Caco-2 (cell line): Measurements from ENCODE around the gene TM9SF4. TPM values are rescaled to one million over a fixed set of nuclear protein-coding genes. Genes with fewer than 3 reads are reported as not detected.

ENCODE experiments used
- BruUV-seq: library from RNA; stranded (reverse); fragments of 400-500 nt; replicated peaks from 2 replicates; lab custom pipeline; 2021; lab: Mats Ljungman, UMichigan
- CTCF ChIA-PET: fragments of 300-600 bp; sonication (Branson Sonifier 250); formaldehyde crosslinking; loops from one replicate; lab custom pipeline; 2022; ENCODE audit warnings: antibody characterized with exemption; lab: Charles Lee
- POLR2A ChIA-PET: fragments of 300-600 bp; sonication (Branson Sonifier 250); formaldehyde crosslinking; loops from one replicate; lab custom pipeline; 2022; ENCODE audit warnings: antibody characterized with exemption; lab: Charles Lee
- DNase-seq, 2 experiments: peaks; one replicate each; pipeline versions ENCODE4 v3.0.0 to v3.0.0-alpha.2; 2020 to 2022
- H3K27me3 ChIP-seq: replicated peaks from 2 replicates; pipeline ENCODE4 v1.6.0; 2011; ENCODE audit warnings: low read length; ENCODE audit not compliant: control insufficient read depth, insufficient read depth
- H3K36me3 ChIP-seq: 2 replicates; pipeline ENCODE4 v1.5.1; 2011; ENCODE audit warnings: low read length; ENCODE audit not compliant: control insufficient read depth, insufficient read depth
- H3K4me1 ChIP-seq: fragments of 250-450 bp; sonication (Bioruptor Pico); 2 replicates; pipeline ENCODE4 v1.5.1; 2020; ENCODE audit warnings: mild to moderate bottlenecking
- H3K4me3 ChIP-seq: 2 replicates; pipeline ENCODE4 v1.5.1; 2011; ENCODE audit warnings: low read depth, mild to moderate bottlenecking, control low read depth, low read length
- H3K9me3 ChIP-seq: fragments of 250-450 bp; sonication (Bioruptor Pico); 2 replicates; pipeline ENCODE4 v1.5.1; 2020; ENCODE audit warnings: mild to moderate bottlenecking, moderate library complexity
- H3K27ac Mint-ChIP-seq: one replicate; pipeline ENCODE4 v1.8.0; 2022; ENCODE audit warnings: mixed read lengths; ENCODE audit not compliant: unreplicated experiment
- H3K27me3 Mint-ChIP-seq: one replicate; pipeline ENCODE4 v1.8.0; 2022; ENCODE audit warnings: mixed read lengths; ENCODE audit not compliant: insufficient read depth, unreplicated experiment
- H3K36me3 Mint-ChIP-seq: one replicate; pipeline ENCODE4 v1.8.0; 2022; ENCODE audit warnings: mild to moderate bottlenecking, mixed read lengths; ENCODE audit not compliant: insufficient read depth, unreplicated experiment
- H3K4me1 Mint-ChIP-seq: one replicate; pipeline ENCODE4 v1.8.0; 2022; ENCODE audit warnings: low read depth, mixed read lengths; ENCODE audit not compliant: unreplicated experiment
- H3K4me3 Mint-ChIP-seq: one replicate; pipeline ENCODE4 v1.8.0; 2022; ENCODE audit warnings: mild to moderate bottlenecking, moderate library complexity, mixed read lengths; ENCODE audit not compliant: unreplicated experiment
- H3K9me3 Mint-ChIP-seq: one replicate; pipeline ENCODE4 v1.8.0; 2022; ENCODE audit warnings: mixed read lengths; ENCODE audit not compliant: unreplicated experiment
- intact Hi-C: fragments of 100-400 bp; cut with micrococcal nuclease; formaldehyde crosslinking; loops from one replicate; pipeline ENCODE4 v1.10.0; 2022; ENCODE audit not compliant: unreplicated experiment
- total RNA-seq: library from RNA; stranded (reverse); gene quantifications from 2 replicates; pipeline ENCODE4 v1.2.3, GENCODE V29; 2022
- TF ChIP-seq, protein P1 (sequence below), 2 experiments: fragments of 200-600 bp in 1 of 2; IDR thresholded peaks; 1 replicate in 1 of 2; 2 replicates in 1 of 2; pipeline versions ENCODE4 v1.5.1 to v1.8.0; 2011 to 2022; ENCODE audit warnings: antibody characterized with exemption in 1 of 2, control low read depth in 1 of 2, inconsistent platforms in 1 of 2, low read depth in 1 of 2, low read length in 1 of 2, mild to moderate bottlenecking in 1 of 2, moderate library complexity in 1 of 2; ENCODE audit not compliant: insufficient read depth in 1 of 2, severe bottlenecking in 1 of 2, unreplicated experiment in 1 of 2

Gene TM9SF4
- total RNA-seq, 1 experiment from 2014 or later = 138 TPM

DNA sequence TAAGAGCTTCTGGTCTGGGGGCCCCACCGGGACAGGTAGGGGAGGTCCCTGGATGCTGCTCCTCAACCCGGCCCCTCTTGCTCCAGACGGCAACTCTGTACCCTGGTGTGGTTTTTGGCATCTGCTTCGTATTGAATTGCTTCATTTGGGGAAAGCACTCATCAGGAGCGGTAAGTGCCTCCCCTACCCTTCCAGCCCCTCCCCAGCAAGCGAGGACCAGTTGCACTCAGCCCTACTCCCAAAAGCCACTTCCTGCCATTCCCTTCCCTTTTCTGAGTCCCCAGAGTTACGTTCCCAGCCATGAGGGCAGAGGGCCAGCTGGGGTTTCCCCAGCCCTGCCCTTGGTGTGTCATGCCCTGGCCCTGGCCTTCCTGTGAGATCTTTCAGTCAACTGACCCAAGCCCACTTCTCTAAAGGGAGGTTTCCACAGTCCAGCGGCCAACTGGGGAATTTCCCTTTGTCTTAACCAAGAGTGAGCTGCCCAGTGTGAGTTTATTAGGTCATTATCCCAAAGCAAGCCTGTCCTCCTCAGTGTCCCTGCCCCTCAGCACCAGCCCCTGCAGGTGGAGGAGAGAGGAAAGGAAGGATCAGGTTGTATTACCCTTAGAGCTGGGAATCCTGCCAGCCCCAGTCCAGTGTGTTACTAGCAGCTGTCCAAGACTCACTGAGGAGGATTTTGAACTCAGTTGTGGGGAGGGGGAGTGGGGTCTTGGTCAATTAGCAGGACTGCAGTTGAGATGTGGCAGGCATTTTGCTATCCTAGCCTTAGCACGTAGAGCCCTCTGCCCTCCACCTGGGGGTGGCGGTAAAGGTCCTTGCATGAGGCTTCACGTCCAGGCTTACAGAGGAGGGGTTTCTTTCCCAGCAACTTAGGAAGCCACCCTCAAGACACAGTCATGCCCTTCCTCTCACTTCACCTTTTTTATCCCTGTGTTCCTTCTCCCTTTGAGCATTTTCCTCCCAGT is 45.8 kb downstream of the TM9SF4 start:
- peaks cover 6% of the 10 kb centered on the region for H3K4me1 ChIP-seq
- H3K27ac Mint-ChIP-seq = no peak overlapping the region
- no peaks in the 10 kb centered on the region for H3K27me3 ChIP-seq
- TF ChIP-seq, protein P1, sequence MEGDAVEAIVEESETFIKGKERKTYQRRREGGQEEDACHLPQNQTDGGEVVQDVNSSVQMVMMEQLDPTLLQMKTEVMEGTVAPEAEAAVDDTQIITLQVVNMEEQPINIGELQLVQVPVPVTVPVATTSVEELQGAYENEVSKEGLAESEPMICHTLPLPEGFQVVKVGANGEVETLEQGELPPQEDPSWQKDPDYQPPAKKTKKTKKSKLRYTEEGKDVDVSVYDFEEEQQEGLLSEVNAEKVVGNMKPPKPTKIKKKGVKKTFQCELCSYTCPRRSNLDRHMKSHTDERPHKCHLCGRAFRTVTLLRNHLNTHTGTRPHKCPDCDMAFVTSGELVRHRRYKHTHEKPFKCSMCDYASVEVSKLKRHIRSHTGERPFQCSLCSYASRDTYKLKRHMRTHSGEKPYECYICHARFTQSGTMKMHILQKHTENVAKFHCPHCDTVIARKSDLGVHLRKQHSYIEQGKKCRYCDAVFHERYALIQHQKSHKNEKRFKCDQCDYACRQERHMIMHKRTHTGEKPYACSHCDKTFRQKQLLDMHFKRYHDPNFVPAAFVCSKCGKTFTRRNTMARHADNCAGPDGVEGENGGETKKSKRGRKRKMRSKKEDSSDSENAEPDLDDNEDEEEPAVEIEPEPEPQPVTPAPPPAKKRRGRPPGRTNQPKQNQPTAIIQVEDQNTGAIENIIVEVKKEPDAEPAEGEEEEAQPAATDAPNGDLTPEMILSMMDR (IDR thresholded peaks at IDR 0.05; ENCODE audit: insufficient read depth in 1 of 2, low read depth in 1 of 2, low read length in 1 of 2, severe bottlenecking in 1 of 2, unreplicated experiment in 1 of 2) = peak; percentile 73 to 92
- H3K36me3 ChIP-seq = peaks cover 23% of the 10 kb centered on the region
- peaks cover 81% of the 10 kb centered on the region for H3K36me3 Mint-ChIP-seq
- H3K4me1 Mint-ChIP-seq = peaks cover 8% of the 10 kb centered on the region
- no peak overlapping the region for H3K4me3 ChIP-seq
- no peaks in the 10 kb centered on the region for H3K9me3 ChIP-seq
- H3K27me3 Mint-ChIP-seq = no peaks in the 10 kb centered on the region
- BruUV-seq = no TSS peak
- intact Hi-C loops = loop anchor here (1.0 to 5.0 kb wide), 3 partner anchors 182 to 498 kb away; no protein-coding TSS in a partner anchor
- CTCF ChIA-PET = no interaction called here
- no peaks in the 10 kb centered on the region for H3K9me3 Mint-ChIP-seq
- POLR2A ChIA-PET = no interaction called here
- no peak overlapping the region for H3K4me3 Mint-ChIP-seq
- peak; percentile 84 to 86 for DNase-seq

DNA sequence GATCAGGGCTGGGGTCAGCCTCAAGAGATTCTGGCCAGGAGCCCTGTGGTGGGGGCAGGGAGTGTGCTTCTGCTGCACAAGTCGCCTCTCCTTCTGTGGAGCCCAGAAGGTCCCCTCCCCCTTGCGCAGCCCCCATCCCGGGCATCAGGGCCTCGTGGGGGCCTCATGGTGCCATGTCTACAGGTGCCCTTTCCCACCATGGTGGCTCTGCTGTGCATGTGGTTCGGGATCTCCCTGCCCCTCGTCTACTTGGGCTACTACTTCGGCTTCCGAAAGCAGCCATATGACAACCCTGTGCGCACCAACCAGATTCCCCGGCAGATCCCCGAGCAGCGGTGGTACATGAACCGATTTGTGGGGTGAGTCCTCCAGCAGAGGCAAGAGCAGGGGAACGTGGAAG is 48.1 kb downstream of the TM9SF4 start:
- CTCF ChIA-PET = no interaction called here
- intact Hi-C loops = loop anchor here (5.0 kb wide), 1 partner anchor 285 kb away; no protein-coding TSS in a partner anchor

DNA sequence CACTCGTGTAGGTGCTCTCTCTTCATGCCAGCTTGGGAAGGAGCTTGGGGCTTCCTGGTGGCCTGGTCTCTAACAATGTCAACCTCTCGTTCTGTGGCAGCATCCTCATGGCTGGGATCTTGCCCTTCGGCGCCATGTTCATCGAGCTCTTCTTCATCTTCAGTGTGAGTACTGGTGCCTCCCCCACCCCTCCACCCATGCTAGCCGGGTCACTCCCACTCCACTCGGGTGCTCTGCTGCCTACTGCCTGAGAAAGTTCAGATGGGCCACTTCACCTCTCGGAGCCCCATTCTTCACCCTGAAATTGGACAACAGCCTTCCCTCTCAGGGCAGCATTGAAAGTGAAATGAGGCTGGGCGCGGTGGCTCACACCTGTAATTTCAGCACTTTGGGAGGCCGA is 48.8 kb downstream of the TM9SF4 start:
- H3K27ac Mint-ChIP-seq = no peak overlapping the region

More for the DNA sequence above, 48.1 kb downstream of the TM9SF4 start:
- peaks cover 81% of the 10 kb centered on the region for H3K36me3 Mint-ChIP-seq
- no peak overlapping the region for H3K4me3 Mint-ChIP-seq
- no peak overlapping the region for H3K4me3 ChIP-seq
- no peaks in the 10 kb centered on the region for H3K27me3 ChIP-seq
- DNase-seq = peak in 1 of 2 experiments; percentile 36
- no peak overlapping the region for H3K27ac Mint-ChIP-seq
- BruUV-seq = no TSS peak
- TF ChIP-seq, protein P1 (IDR thresholded peaks at IDR 0.05; ENCODE audit: insufficient read depth in 1 of 2, low read depth in 1 of 2, low read length in 1 of 2, severe bottlenecking in 1 of 2, unreplicated experiment in 1 of 2) = no peak
- H3K9me3 Mint-ChIP-seq = no peaks in the 10 kb centered on the region
- H3K27me3 Mint-ChIP-seq = no peaks in the 10 kb centered on the region
- H3K4me1 Mint-ChIP-seq = peaks cover 3% of the 10 kb centered on the region
- H3K36me3 ChIP-seq = peaks cover 17% of the 10 kb centered on the region
- H3K9me3 ChIP-seq = no peaks in the 10 kb centered on the region
- POLR2A ChIA-PET = no interaction called here
- H3K4me1 ChIP-seq = peaks cover 2% of the 10 kb centered on the region

More for the DNA sequence above, 48.8 kb downstream of the TM9SF4 start:
- DNase-seq = peak in 1 of 2 experiments; percentile 30
- H3K4me1 ChIP-seq = no peaks in the 10 kb centered on the region
- peaks cover 15% of the 10 kb centered on the region for H3K36me3 ChIP-seq
- no peaks in the 10 kb centered on the region for H3K9me3 Mint-ChIP-seq
- no peak overlapping the region for H3K4me3 Mint-ChIP-seq
- H3K36me3 Mint-ChIP-seq = peaks cover 80% of the 10 kb centered on the region
- H3K4me1 Mint-ChIP-seq = no peaks in the 10 kb centered on the region
- no peaks in the 10 kb centered on the region for H3K27me3 ChIP-seq
- H3K9me3 ChIP-seq = no peaks in the 10 kb centered on the region
- TF ChIP-seq, protein P1 (IDR thresholded peaks at IDR 0.05; ENCODE audit: insufficient read depth in 1 of 2, low read depth in 1 of 2, low read length in 1 of 2, severe bottlenecking in 1 of 2, unreplicated experiment in 1 of 2) = no peak
- intact Hi-C loops = loop anchor here (5.0 kb wide), 1 partner anchor 284 kb away; no protein-coding TSS in a partner anchor
- CTCF ChIA-PET = interaction anchor here (0.6 kb wide), 1 partner anchor 402 kb away, joined by 3 read pairs; no protein-coding TSS in a partner anchor
- BruUV-seq = no TSS peak
- no peak overlapping the region for H3K4me3 ChIP-seq
- POLR2A ChIA-PET = no interaction called here
- no peaks in the 10 kb centered on the region for H3K27me3 Mint-ChIP-seq
